ENCODE data around the gene CYB5R2. TPM values are rescaled to one million over a fixed set of nuclear protein-coding genes. Genes with fewer than 3 reads are reported as not detected.

Gene CYB5R2
- total RNA-seq, 2 donors from 2014 or later = 14.1 to 52.5 TPM

DNA sequence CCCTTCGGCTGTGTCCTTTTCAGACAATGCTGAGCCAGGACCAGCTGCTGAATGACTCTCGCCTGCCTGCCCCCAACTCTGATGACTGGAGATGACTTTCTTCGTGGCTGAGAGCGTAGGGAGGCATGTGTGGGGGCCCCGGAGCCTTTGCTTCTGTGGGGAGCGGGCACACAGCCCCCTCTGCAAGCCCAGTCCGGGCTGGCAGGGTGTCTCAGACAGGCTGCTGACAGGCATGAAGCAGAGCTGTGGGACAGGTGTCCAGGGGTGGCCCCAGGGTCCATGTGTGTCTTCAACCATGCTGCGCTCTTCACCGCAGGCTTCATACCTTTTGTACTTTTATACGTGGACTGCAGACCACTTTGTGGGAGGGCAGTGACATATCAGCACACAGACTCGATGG lies 16.6 kb downstream of the CYB5R2 start:
- Histone ChIP-seq H3K27me3 (replicated peaks; ENCODE audit: insufficient read depth) (no peaks in the 10 kb centered on the region), H3K4me1 (replicated peaks) (no peaks in the 10 kb centered on the region), H3K27ac (no peak overlapping the region), H3K36me3 (peaks cover 2 to 13% of the 10 kb centered on the region in 2 donors), H3K9me3 (no peaks in the 10 kb centered on the region), H3K4me3 (no peak overlapping the region)
- DNase-seq (ENCODE audit: low spot score) = no peak
- 82% methylated on average over 11 of the region's 11 CpGs for WGBS
- intact Hi-C loops (cut with DNase I) = loop anchor here (2.0 to 10.0 kb wide), 2 partner anchors 86 to 202 kb away; no protein-coding TSS in a partner anchor
- no peak for TF ChIP-seq POLR2AphosphoS5 (IDR thresholded peaks at IDR 0.05)
- no peak for TF ChIP-seq POLR2A (IDR thresholded peaks at IDR 0.05)
- TF ChIP-seq, protein P1, sequence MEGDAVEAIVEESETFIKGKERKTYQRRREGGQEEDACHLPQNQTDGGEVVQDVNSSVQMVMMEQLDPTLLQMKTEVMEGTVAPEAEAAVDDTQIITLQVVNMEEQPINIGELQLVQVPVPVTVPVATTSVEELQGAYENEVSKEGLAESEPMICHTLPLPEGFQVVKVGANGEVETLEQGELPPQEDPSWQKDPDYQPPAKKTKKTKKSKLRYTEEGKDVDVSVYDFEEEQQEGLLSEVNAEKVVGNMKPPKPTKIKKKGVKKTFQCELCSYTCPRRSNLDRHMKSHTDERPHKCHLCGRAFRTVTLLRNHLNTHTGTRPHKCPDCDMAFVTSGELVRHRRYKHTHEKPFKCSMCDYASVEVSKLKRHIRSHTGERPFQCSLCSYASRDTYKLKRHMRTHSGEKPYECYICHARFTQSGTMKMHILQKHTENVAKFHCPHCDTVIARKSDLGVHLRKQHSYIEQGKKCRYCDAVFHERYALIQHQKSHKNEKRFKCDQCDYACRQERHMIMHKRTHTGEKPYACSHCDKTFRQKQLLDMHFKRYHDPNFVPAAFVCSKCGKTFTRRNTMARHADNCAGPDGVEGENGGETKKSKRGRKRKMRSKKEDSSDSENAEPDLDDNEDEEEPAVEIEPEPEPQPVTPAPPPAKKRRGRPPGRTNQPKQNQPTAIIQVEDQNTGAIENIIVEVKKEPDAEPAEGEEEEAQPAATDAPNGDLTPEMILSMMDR (IDR thresholded peaks at IDR 0.05) = no peak

DNA sequence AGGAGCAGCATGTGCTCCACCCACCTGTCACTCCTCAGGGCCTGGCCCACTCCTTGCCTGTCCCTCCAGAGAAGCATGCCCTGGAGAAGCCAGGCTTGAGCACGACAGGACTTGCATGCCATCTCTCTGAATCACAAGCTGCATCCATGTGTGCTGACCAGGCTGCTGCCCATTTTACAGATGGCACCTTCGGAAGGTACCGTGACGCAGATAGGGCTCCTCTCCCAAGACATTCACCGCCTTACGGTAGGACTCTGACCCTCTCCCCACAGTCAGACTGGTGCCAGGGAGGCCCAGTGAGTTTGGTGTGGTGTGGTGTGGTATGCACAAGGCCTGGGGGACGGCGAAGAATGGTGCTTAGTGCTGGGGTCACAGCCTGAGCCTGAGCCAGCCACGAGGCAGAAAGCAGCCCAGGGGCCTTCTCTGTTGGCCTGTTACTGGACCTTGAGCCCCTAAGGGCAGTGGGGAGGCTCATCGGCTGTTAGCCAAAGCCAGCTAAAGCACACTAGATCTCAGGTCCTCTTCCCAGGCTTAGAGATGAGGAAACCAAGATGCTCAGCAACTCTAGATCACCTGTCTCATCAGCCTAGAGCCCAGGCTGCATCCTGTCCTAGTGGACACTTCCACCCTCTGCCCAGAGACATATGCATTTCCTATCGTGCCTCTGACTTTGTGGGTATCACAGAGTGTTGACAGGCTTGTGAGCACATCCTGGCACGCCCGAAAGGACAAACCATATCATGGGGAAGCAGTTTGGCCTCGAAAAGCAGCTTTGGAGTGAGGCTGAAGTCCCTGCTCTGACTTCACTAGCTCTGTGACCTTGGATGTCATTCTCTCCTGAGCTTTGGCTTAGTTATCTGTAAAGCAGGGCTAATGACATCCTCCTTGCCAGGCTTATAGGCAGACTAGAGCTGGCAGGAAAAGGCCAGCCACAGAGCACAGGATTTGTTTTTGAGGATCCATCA lies 17.8 kb downstream of the CYB5R2 start:
- no peak for DNase-seq (ENCODE audit: low spot score)
- Histone ChIP-seq H3K27me3 (replicated peaks; ENCODE audit: insufficient read depth) (no peaks in the 10 kb centered on the region), H3K36me3 (peaks cover 2 to 13% of the 10 kb centered on the region in 2 donors), H3K9me3 (no peaks in the 10 kb centered on the region), H3K4me1 (replicated peaks) (no peaks in the 10 kb centered on the region), H3K4me3 (no peak overlapping the region), H3K27ac (no peak overlapping the region)
- no peak for TF ChIP-seq POLR2A (IDR thresholded peaks at IDR 0.05)
- 79% methylated on average over 14 of the region's 14 CpGs for WGBS
- intact Hi-C loops (cut with DNase I) = loop anchor here (2.0 to 10.0 kb wide), 2 partner anchors 85 to 201 kb away; no protein-coding TSS in a partner anchor

DNA sequence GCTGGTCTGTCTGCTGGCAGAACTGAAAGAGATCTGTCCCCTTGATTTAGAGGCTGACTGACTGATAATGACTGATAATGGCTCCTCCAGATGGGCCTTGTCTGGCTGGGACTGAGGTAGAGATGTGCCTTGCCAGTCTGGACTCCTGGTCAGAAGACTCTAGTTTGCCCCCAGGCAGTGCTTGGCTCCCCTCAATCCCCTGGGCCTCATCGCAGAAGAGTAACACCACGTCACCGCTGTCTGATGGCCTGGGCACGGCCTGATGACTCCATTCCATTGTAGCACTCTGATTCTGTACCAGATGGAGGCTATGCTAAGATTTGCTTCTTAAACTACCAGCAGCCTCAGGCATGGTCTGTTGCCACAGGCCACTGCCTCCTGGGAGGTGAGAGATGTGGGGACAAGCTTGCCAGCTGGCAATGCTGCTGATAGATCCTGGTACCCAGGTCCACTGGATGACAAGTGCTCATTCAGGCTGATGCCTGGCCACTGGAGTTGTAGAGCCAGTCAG lies 19.1 kb downstream of the CYB5R2 start:
- peaks cover 2 to 13% of the 10 kb centered on the region in 2 donors for H3K36me3 ChIP-seq
- no peak for DNase-seq (ENCODE audit: low spot score)
- intact Hi-C loops (cut with DNase I) = loop anchor here (10.0 kb wide), 1 partner anchor 199 kb away; no protein-coding TSS in a partner anchor
- WGBS = 65% methylated on average over 4 of the region's 4 CpGs
- no peak overlapping the region for H3K27ac ChIP-seq
- no peaks in the 10 kb centered on the region for H3K4me1 ChIP-seq (replicated peaks)
- no peaks in the 10 kb centered on the region for H3K9me3 ChIP-seq
- no peak overlapping the region for H3K4me3 ChIP-seq
- TF ChIP-seq POLR2AphosphoS5 (IDR thresholded peaks at IDR 0.05) = no peak
- TF ChIP-seq POLR2A (IDR thresholded peaks at IDR 0.05) = no peak
- TF ChIP-seq, protein P1 (IDR thresholded peaks at IDR 0.05) = no peak
- H3K27me3 ChIP-seq (replicated peaks; ENCODE audit: insufficient read depth) = no peaks in the 10 kb centered on the region

DNA sequence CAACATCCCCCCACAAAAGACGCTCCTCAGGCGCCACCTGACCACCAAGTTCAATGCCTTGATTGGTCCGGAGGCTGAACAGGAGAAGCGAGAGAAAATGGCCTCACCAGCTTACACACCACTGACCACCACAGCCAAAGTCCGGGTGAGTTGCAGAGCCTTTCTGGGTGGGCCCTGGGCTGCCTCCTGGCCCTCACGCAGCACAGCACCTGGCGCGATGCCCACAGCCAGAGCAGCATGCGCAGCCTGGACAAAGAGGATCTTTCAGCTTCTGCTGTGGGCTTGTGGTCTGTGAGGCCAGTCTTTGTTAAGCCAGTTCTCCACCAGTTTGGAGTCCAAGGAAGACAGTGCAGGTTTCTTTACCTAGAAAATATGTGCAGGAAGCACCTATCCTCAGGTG lies 21.6 kb downstream of the CYB5R2 start:
- intact Hi-C loops (cut with DNase I) = loop anchor here (10.0 kb wide), 1 partner anchor 197 kb away; no protein-coding TSS in a partner anchor

DNA sequence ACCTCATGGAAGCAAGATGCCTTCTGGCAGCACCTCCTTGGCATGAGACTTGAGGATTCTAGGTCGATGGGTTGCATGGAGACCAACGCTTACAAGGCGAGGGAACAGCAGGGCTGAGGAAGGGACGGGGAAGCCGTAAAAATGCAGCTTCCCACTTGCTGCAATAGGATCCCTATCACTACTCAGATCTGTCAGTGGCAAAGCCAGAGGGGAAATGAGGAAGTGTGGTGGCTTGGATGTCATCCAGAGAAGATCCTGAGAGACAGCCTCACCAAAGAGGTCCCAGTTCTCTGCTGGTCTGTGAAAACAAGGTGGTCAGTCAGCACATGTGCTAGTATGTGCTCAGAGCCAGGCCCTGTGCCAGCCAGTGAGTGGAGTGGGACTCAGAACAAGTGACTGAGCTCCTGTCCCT lies 22.2 kb downstream of the CYB5R2 start:
- Histone ChIP-seq H3K4me1 (replicated peaks) (no peaks in the 10 kb centered on the region), H3K36me3 (peaks cover 2 to 13% of the 10 kb centered on the region in 2 donors), H3K4me3 (no peak overlapping the region), H3K27me3 (replicated peaks; ENCODE audit: insufficient read depth) (no peaks in the 10 kb centered on the region), H3K27ac (no peak overlapping the region), H3K9me3 (no peaks in the 10 kb centered on the region)
- intact Hi-C loops (cut with DNase I) = loop anchor here (10.0 kb wide), 1 partner anchor 196 kb away; no protein-coding TSS in a partner anchor
- WGBS = 52% methylated on average over 5 of the region's 5 CpGs
- TF ChIP-seq, protein P1 (IDR thresholded peaks at IDR 0.05) = no peak
- TF ChIP-seq POLR2A (IDR thresholded peaks at IDR 0.05) (no peak), POLR2AphosphoS5 (IDR thresholded peaks at IDR 0.05) (no peak)
- no peak for DNase-seq (ENCODE audit: low spot score)

More for the DNA sequence above, 21.6 kb downstream of the CYB5R2 start:
- Histone ChIP-seq H3K27me3 (replicated peaks; ENCODE audit: insufficient read depth) (no peaks in the 10 kb centered on the region), H3K4me3 (no peak overlapping the region), H3K4me1 (replicated peaks) (no peaks in the 10 kb centered on the region), H3K27ac (no peak overlapping the region), H3K36me3 (peaks cover 2 to 13% of the 10 kb centered on the region in 2 donors), H3K9me3 (no peaks in the 10 kb centered on the region)
- DNase-seq (ENCODE audit: low spot score) = no peak
- TF ChIP-seq POLR2AphosphoS5 (IDR thresholded peaks at IDR 0.05) (no peak), POLR2A (IDR thresholded peaks at IDR 0.05) (no peak)
- TF ChIP-seq, protein P1 (IDR thresholded peaks at IDR 0.05) = no peak
- 82% methylated on average over 9 of the region's 9 CpGs for WGBS

Data from prostate gland (tissue), 2 donors.